D341Med (cell line): Measurements from ENCODE around the gene FRMD4A.
"Not testable (repeated sequence)": the region's sequence is repeated elsewhere in the genome, so short reads cannot be mapped to it uniquely, and the experiment has no call there.

Experiments
- DNase-seq: peaks from one replicate; pipeline ENCODE4 v3.0.0; 2012; ENCODE audit warnings: low spot score

Gene FRMD4A

DNA sequence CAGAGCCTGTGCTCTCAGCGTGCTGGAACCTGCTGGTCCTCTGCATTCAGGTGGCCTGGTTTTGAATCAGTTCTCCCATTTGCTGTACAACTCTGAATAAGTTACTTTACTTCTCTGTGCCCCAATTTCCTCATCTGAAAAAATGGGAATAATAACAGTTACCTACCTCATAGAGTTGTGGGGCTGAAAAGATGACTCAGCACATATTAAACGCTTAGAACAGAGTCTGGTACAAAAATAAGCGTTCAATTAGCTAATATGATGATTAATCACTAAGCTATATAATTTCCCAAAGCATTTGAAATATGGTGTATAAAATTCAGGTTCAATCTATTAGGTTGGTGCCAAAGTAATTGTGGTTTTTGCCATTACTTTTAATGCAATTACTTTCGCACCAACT is 484.8 kb downstream of the FRMD4A start:
- no peak for DNase-seq

GRCh38 chr10:13844651-13845050 is 486.1 kb downstream of the FRMD4A start:
- no peak for DNase-seq

GRCh38 chr10:13842117-13842516 is 488.6 kb downstream of the FRMD4A start:
- DNase-seq: no peak

DNA sequence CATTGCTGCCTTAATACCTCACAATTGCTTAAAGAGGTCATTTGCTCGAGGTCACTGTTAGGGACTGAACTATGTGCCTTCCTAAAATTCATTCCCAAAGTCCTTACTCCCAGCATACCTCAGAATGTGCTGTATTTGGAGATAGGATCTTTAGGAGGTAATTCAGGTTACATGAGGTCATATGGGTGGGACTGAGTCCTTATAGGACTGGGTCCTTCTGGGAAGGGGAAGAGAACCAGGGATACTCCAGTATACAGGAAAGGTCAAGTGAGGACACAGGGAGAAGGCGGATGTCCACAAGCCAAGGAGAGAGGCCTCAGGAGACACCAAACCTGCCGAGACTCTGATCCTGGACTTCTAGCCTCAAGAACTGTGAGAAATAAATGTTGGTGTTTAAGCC is 490.7 kb downstream of the FRMD4A start:
- DNase-seq: no peak

GRCh38 chr10:13839430-13839990 is 491.2 kb downstream of the FRMD4A start:
- no peak for DNase-seq

DNA sequence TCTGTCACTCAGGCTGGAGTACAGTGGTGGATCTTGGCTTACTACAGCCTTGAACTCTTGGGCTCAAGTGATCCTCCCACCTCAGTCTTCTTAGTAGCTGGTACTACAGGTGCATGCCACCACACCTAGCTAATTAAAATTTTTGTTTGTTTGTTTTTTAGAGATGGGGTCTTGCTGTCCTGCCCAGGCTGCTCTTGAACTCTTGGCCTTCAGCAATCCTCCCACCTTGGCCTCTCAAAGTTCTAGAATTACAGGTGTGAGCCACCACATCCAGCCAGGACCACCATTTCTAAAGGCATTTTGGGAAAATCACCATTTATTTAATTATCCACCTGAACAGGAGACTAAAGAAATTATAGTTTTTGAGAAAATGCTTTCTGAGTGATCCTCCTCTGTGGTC is 491.7 kb downstream of the FRMD4A start:
- no peak for DNase-seq

DNA sequence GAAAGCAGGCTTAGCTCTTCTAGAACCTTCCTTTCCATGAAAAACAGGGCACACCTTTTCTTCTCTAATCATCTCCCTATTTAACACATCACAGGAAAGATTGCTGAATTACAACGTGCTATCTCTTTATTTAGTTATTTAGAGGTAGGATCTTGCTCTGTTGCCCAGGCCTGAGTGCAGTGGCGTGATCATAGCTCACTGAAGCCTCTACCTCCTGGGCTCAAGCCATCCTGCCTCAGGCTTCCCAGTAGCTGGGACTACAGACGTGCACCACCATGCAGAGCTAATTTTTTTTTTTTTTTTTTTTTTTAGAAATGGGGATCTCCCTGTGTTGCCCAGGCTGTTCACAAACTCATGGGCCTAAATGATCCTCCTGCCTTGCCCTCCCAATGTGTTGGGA is 492.8 kb downstream of the FRMD4A start:
- no peak for DNase-seq

DNA sequence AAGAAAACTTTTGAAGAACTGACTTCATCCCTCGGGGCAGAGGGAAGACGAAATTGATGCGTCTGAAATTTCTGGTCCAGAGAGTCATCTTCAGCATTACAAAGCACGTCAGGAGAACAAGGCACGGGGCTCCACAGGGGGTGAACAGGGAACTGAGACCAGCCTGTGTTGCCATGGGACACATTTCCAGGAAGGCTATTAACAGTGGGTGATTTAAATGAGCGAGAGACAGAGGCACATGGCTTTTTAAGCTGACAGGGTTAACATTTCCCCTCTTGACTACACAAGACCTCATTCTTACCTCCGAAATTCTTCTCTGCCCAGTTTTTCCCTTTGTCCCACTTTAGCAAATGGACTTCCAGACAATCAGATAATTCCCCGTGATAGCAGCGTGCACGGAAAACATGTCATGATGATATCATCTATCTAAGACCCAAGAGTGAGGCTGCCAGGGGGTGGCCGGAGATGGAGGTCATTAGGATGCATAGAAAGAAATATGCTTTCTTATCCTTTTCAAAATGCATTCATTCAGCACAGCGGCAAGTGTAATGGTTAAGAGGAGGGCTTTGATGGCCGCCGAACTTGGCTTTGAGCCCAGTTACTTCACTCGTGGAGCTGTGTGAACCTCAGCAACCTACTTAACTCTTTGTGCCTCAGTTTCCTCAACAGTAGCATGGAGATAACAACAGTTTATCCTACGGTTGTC is 496.0 kb downstream of the FRMD4A start:
- DNase-seq: no peak

- no peak for DNase-seq
These were observed 499.0 kb downstream of the FRMD4A start for GRCh38 chr10:13831711-13832141.

GRCh38 chr10:13830385-13830784 is 500.3 kb downstream of the FRMD4A start:
- DNase-seq: no peak

GRCh38 chr10:13829790-13830189 is 500.9 kb downstream of the FRMD4A start:
- no peak for DNase-seq

DNA sequence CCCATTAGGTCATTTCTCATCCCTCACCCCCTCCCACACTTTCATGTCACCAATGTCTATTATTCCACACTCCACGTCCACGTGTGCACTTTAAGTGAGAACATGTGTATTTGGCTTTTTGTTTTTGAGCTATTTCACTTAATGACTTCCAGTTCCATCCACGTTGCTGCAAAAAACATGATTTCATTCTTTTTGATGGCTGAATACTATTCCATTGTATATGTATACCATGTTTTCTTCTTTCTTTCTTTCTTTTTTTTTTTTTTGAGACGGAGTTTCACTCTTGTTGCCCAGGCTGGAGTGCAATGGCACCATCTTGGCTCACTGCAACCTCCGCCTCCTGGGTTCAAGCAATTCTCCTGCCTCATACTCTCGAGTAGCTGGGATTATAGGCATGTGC is 502.4 kb downstream of the FRMD4A start:
- not testable (repeated sequence) for DNase-seq

- no peak for DNase-seq
These were observed 503.5 kb downstream of the FRMD4A start for GRCh38 chr10:13827076-13827797.

- no peak for DNase-seq
These were observed 506.9 kb downstream of the FRMD4A start for GRCh38 chr10:13823709-13824405.

GRCh38 chr10:13823096-13823708 is 507.5 kb downstream of the FRMD4A start:
- no peak for DNase-seq

GRCh38 chr10:13822490-13822889 is 508.2 kb downstream of the FRMD4A start:
- DNase-seq: no peak

- no peak for DNase-seq
These were observed 509.8 kb downstream of the FRMD4A start for GRCh38 chr10:13820964-13821337.

DNA sequence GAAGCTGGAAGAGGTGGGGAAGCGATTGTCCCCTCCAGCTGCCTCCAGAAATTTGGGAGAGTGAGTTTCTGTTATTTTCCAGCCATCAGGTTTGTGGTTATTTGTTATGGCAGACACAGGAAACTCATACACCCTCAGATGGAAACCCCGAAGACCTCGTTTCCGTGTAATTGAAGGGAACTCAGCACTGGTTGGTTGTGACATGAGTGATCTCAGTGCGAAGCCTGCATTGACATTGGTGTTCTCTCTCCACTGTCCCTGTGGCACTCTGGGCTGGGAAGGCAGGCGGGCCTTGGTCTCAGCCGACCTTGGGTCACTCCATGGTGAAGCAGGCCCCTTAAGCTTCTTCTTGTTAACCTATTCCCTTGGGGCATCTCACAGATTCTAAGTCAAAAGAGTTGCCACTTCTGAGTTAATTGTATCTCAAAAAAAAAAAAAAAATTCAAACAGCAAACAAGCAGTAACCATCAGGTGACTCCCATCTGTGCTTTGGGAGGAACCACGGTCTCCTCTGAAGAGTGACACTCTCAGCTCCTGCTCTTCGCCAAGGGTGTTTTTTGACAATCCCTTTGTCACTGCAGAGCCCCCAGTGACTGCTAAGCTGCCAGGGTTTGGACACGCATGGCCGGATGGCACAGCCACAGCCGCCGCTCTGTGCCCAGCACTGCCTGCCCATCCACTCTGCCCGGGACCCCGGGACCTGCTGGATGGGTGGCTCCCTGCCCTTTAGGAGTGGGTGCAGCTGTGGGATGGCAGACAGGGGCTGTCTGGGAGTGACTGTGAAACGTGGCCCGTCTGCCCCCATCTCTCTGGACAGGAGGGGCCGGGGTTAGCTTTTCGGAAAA is 510.4 kb downstream of the FRMD4A start:
- DNase-seq: no peak

- no peak for DNase-seq
These were observed 514.4 kb downstream of the FRMD4A start for GRCh38 chr10:13816195-13816925.

DNA sequence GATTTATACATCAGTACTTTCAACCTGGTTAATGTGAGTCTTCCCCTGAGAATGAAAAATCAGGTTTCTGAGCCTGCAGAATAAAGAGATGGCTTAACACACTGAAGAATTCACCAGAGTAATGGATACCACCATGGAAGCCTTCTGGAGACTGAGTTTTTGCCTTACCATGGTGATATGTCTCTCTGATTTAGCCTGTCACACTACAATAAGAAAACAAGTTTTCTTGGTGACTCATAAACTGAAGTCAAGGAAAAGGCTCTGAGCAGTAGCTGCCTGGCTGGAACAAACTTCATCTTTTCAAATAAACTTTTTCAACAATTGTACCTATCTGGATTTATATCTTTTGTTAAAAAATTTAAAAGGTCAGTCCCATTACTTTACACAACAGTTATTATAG is 515.0 kb downstream of the FRMD4A start:
- no peak for DNase-seq

GRCh38 chr10:13813550-13813949 is 517.2 kb downstream of the FRMD4A start:
- DNase-seq: no peak
